A549 (cell line): ENCODE data around the gene HDLBP. TPM values are rescaled to one million over a fixed set of nuclear protein-coding genes. Genes with fewer than 3 reads are reported as not detected.
"Not testable (repeated sequence)": the region's sequence is repeated elsewhere in the genome, so short reads cannot be mapped to it uniquely, and the experiment has no call there.

ENCODE experiments used
- ATAC-seq, 2 experiments: fragments of 200-7000 bp in 1 of 2; fragments of >200 bp in 1 of 2; cut with Nextera tagmentation in 1 of 2; cut with Tn5 transposase in 1 of 2; 3 replicates each; pipeline versions ENCODE4 v1.8.0 to v1.9.1; 2018 to 2020; ENCODE audit warnings: mild to moderate bottlenecking in 1 of 2, moderate library complexity in 1 of 2
- CTCF ChIA-PET: fragments of 300-600 bp; sonication (Branson Sonifier 250); formaldehyde crosslinking; extraction: SDS; loops from one replicate; lab custom pipeline; 2021; ENCODE audit warnings: antibody characterized with exemption, inconsistent platforms; lab: Yijun Ruan, JAX
- POLR2A ChIA-PET: fragments of 350-600 bp; formaldehyde crosslinking; extraction: SDS; loops from one replicate; lab custom pipeline; 2021; ENCODE audit warnings: antibody characterized with exemption, inconsistent platforms; lab: Yijun Ruan, JAX
- DNase-seq, 2 experiments: peaks; one replicate each; pipeline versions ENCODE4 v3.0.0 to v3.0.0-alpha.2; 2011 to 2016; ENCODE audit warnings: low read depth in 1 of 2, low spot score in 1 of 2
- FAIRE-seq: peaks from 2 replicates; lab custom pipeline; 2011; peaks lifted over from hg19 to GRCh38; lab: Jason Lieb, UNC
- H3K27ac ChIP-seq, 2 experiments: fragments of >200 bp; sonication (Bioruptor Twin); formaldehyde crosslinking; 3 replicates each; pipeline ENCODE4 v1.5.1; 2016 to 2017
- H3K4me1 ChIP-seq: fragments of >200 bp; sonication (Bioruptor Twin); formaldehyde crosslinking; 3 replicates; pipeline ENCODE4 v1.6.1; 2016
- H3K4me2 ChIP-seq: fragments of >200 bp; sonication (Bioruptor Twin); formaldehyde crosslinking; 3 replicates; pipeline ENCODE4 v1.6.1; 2016
- H3K4me3 ChIP-seq: fragments of >200 bp; sonication (Bioruptor Twin); formaldehyde crosslinking; 3 replicates; pipeline ENCODE4 v1.5.1; 2016
- H3K9me3 ChIP-seq: fragments of >200 bp; sonication (Bioruptor Twin); formaldehyde crosslinking; 3 replicates; pipeline ENCODE4 v1.6.1; 2016
- BHLHE40 ChIP-seq: IDR thresholded peaks from 2 replicates; pipeline ENCODE4 v1.6.1; 2012; ENCODE audit warnings: low read depth, low read length, inconsistent platforms
- CEBPB ChIP-seq, 2 experiments: fragments of >200 bp in 1 of 2; sonication (Bioruptor Twin) in 1 of 2; formaldehyde crosslinking in 1 of 2; IDR thresholded peaks; 2 replicates each; pipeline ENCODE4 v1.6.1; 2012 to 2016
- CHD2 ChIP-seq: fragments of 150-350 bp; IDR thresholded peaks from 2 replicates; pipeline ENCODE4 v1.6.1; 2014; ENCODE audit warnings: low read length; ENCODE audit not compliant: partially characterized antibody
- CTCF ChIP-seq: fragments of >200 bp; sonication (Bioruptor Twin); formaldehyde crosslinking; IDR thresholded peaks from 3 replicates; pipeline ENCODE4 v1.5.1; 2016
- EHF ChIP-seq: fragments of 250-450 bp; sonication (Bioruptor Pico); IDR thresholded peaks from 2 replicates; pipeline ENCODE4 v1.5.0; 2020; ENCODE audit warnings: mild to moderate bottlenecking
- HDAC2 ChIP-seq: fragments of 200-600 bp; sonication (generic); IDR thresholded peaks from 2 replicates; pipeline ENCODE4 v1.6.1; 2016
- HEYL ChIP-seq: fragments of 250-450 bp; sonication (Bioruptor Pico); IDR thresholded peaks from 2 replicates; pipeline ENCODE4 v1.8.0; 2021; ENCODE audit warnings: mild to moderate bottlenecking, moderate library complexity
- JUN ChIP-seq, 2 experiments: fragments of >200 bp; sonication (Bioruptor Twin); formaldehyde crosslinking; IDR thresholded peaks; 2 replicates in 1 of 2; 3 replicates in 1 of 2; pipeline ENCODE4 v1.6.1; 2016 to 2017
- JUNB ChIP-seq: fragments of >200 bp; sonication (Bioruptor Twin); formaldehyde crosslinking; IDR thresholded peaks from 2 replicates; pipeline ENCODE4 v1.6.1; 2016
- KDM5A ChIP-seq: fragments of 200-600 bp; sonication (generic); IDR thresholded peaks from 2 replicates; pipeline ENCODE4 v1.6.1; 2016; ENCODE audit warnings: antibody characterized with exemption, mild to moderate bottlenecking
- MAFK ChIP-seq: fragments of 450-650 bp; IDR thresholded peaks from 2 replicates; pipeline ENCODE4 v1.6.1; 2014; ENCODE audit not compliant: partially characterized antibody
- MAX ChIP-seq: IDR thresholded peaks from 2 replicates; pipeline ENCODE4 v1.6.1; 2012
- MAZ ChIP-seq: fragments of 150-350 bp; IDR thresholded peaks from 2 replicates; pipeline ENCODE4 v1.6.1; 2014; ENCODE audit warnings: antibody characterized with exemption, low read depth, low read length, borderline replicate concordance
- MYC ChIP-seq: IDR thresholded peaks from 2 replicates; pipeline ENCODE4 v1.6.1; 2012; ENCODE audit warnings: mild to moderate bottlenecking, inconsistent platforms, low read length, improper control_type of control experiment, borderline replicate concordance
- NPAS2 ChIP-seq: fragments of 250-450 bp; sonication (Bioruptor Pico); IDR thresholded peaks from 2 replicates; pipeline ENCODE4 v1.8.0; 2022; ENCODE audit warnings: mild to moderate bottlenecking, moderate library complexity, borderline replicate concordance
- PBX3 ChIP-seq: IDR thresholded peaks from 2 replicates; pipeline ENCODE4 v1.6.1; 2012
- POLR2AphosphoS2 ChIP-seq: conservative IDR thresholded peaks from 2 replicates; pipeline ENCODE4 v1.6.1; 2012; ENCODE audit warnings: low read length, improper control_type of control experiment, inconsistent platforms
- RAD21 ChIP-seq, 2 experiments: fragments of >200 bp in 1 of 2; sonication (Bioruptor Twin) in 1 of 2; formaldehyde crosslinking in 1 of 2; IDR thresholded peaks in 1 of 2; conservative IDR thresholded peaks in 1 of 2; 2 replicates in 1 of 2; 3 replicates in 1 of 2; pipeline ENCODE4 v1.6.1; 2012 to 2018; ENCODE audit warnings: inconsistent platforms in 1 of 2
- RCOR1 ChIP-seq: fragments of 150-350 bp; IDR thresholded peaks from 2 replicates; pipeline ENCODE4 v1.6.1; 2014; ENCODE audit warnings: antibody characterized with exemption, low read length, low read depth
- REST ChIP-seq: fragments of 200-600 bp; sonication (generic); IDR thresholded peaks from 2 replicates; pipeline ENCODE4 v1.6.1; 2016; ENCODE audit warnings: antibody characterized with exemption, mild to moderate bottlenecking, moderate library complexity
- RNF2 ChIP-seq: fragments of 200-600 bp; sonication (generic); IDR thresholded peaks from 2 replicates; pipeline ENCODE4 v1.6.1; 2016; ENCODE audit warnings: low read depth, mild to moderate bottlenecking, antibody characterized with exemption, moderate library complexity, borderline replicate concordance
- ZFP36 ChIP-seq: fragments of 450-650 bp; IDR thresholded peaks from 2 replicates; pipeline ENCODE4 v1.6.1; 2014; ENCODE audit warnings: borderline replicate concordance; ENCODE audit not compliant: partially characterized antibody
- ZSCAN20 ChIP-seq: fragments of 250-450 bp; sonication (Bioruptor Pico); IDR thresholded peaks from 2 replicates; pipeline ENCODE4 v1.8.0; 2022; ENCODE audit warnings: mild to moderate bottlenecking, moderate library complexity
- WGBS: methylation state at CpG from one replicate; pipeline ENCODE4 v1.1.6; 2017; ENCODE audit errors: missing lambda C conversion rate; 5-methylcytosine and 5-hydroxymethylcytosine counted together
- polyA plus RNA-seq, 4 experiments: library from polyadenylated mRNA; depleted of rRNA in 3 of 4; stranded (reverse); fragments of >200 nt; fragmentation: RNase III in 1 of 4; extraction: RNeasy Plus Mini Kit Qiagen cat#74134 plus additional on column Dnase treatment in 1 of 4; gene quantifications; 2 replicates in 3 of 4; 3 replicates in 1 of 4; pipeline ENCODE4 v1.2.3, GENCODE V29; 2011 to 2017
- TF ChIP-seq, protein P1 (sequence below): fragments of 150-350 bp; IDR thresholded peaks from 2 replicates; pipeline ENCODE4 v1.6.1; 2014; ENCODE audit warnings: low read depth, mild to moderate bottlenecking, low read length

Gene HDLBP
- polyA plus RNA-seq, 2 of the 4 experiments (the other 2 are of a cell fraction): 248 to 292 TPM

GRCh38 chr2:241320394-241320793 lies 4.9 kb upstream of the HDLBP start:
- CTCF ChIA-PET: interaction anchor here (0.6 to 0.9 kb wide), 3 partner anchors 13 to 19 kb away, joined by 3 to 5 read pairs (median 4); no protein-coding TSS in a partner anchor
- Histone ChIP-seq H3K4me2 (peak overlapping the region; percentile 97), H3K9me3 (no peaks in the 10 kb centered on the region), H3K4me1 (peaks cover 52% of the 10 kb centered on the region), H3K27ac (no peak overlapping the region), H3K4me3 (no peak overlapping the region)
- ATAC-seq: no peak
- no peak for TF ChIP-seq EHF (CRISPR knock-in tag)
- no peak for TF ChIP-seq JUNB
- no peak for TF ChIP-seq NPAS2 (CRISPR knock-in tag)
- TF ChIP-seq RCOR1: no peak
- TF ChIP-seq RNF2: no peak
- TF ChIP-seq MYC: no peak
- no peak for TF ChIP-seq CTCF
- no peak for TF ChIP-seq RAD21 (conservative IDR thresholded peaks at IDR 0.05 in 1 of 2, IDR thresholded peaks at IDR 0.05 in 1 of 2)
- TF ChIP-seq JUN (IDR thresholded peaks at IDR 0.05): no peak
- no peak for TF ChIP-seq CHD2
- TF ChIP-seq BHLHE40: no peak
- TF ChIP-seq PBX3: no peak
- TF ChIP-seq KDM5A: no peak
- TF ChIP-seq, protein P1, sequence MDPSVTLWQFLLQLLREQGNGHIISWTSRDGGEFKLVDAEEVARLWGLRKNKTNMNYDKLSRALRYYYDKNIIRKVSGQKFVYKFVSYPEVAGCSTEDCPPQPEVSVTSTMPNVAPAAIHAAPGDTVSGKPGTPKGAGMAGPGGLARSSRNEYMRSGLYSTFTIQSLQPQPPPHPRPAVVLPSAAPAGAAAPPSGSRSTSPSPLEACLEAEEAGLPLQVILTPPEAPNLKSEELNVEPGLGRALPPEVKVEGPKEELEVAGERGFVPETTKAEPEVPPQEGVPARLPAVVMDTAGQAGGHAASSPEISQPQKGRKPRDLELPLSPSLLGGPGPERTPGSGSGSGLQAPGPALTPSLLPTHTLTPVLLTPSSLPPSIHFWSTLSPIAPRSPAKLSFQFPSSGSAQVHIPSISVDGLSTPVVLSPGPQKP: no peak
- no peak for TF ChIP-seq POLR2AphosphoS2
- no peak for TF ChIP-seq MAX
- no peak for TF ChIP-seq ZFP36
- no peak for TF ChIP-seq ZSCAN20 (CRISPR knock-in tag)
- 93% methylated on average over 8 of the region's 8 CpGs for WGBS
- no peak for FAIRE-seq
- DNase-seq: no peak
- POLR2A ChIA-PET: no interaction called here

GRCh38 chr2:241318830-241319229 lies 3.4 kb upstream of the HDLBP start:
- TF ChIP-seq MAFK: peak; percentile 76
- WGBS: 93% methylated on average over 6 of the region's 6 CpGs
- ATAC-seq, FAIRE-seq, H3K27ac ChIP-seq, POLR2A ChIA-PET, DNase-seq, H3K9me3 ChIP-seq: not testable (repeated sequence)
- H3K4me1 ChIP-seq: peaks cover 55% of the 10 kb centered on the region
- H3K4me2 ChIP-seq: peak overlapping the region; percentile 97
- peak overlapping the region; percentile 76; the same call in 1 of the 3 replicates for H3K4me3 ChIP-seq
- CTCF ChIA-PET: interaction anchor here (1.5 to 2.1 kb wide), 2 partner anchors 13 to 478 kb away, joined by 3 to 9 read pairs; no protein-coding TSS in a partner anchor

DNA sequence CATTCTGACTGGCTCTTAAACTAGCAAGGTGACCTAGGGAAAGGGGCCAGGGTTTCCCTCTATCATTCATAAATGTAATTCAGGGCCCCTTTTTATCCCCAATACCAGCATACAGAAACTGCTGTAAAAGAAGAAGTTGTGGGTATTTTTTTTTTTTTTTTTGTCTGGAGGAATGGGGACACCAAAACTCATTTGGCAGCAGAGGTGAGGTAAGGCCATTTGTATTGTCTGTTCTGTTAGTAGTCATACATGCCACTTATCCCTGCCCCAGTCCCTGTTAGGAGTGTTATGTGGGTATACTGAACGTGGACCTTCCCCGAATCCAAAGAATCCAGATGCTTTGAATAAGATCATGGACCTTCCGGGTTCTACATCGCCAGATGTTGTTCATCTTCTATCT lies 1.9 kb upstream of the HDLBP start:
- Histone ChIP-seq H3K9me3 (no peaks in the 10 kb centered on the region), H3K4me3 (peak overlapping the region; percentile 76), H3K4me2 (peak overlapping the region; percentile 97), H3K27ac (peak overlapping the region; percentile 99 to 100), H3K4me1 (peaks cover 65% of the 10 kb centered on the region)
- DNase-seq (no peak), FAIRE-seq (no peak), ATAC-seq (no peak)
- ChIA-PET CTCF (interaction anchor here (2.1 kb wide), 1 partner anchor 15 kb away, joined by 9 read pairs; no protein-coding TSS in a partner anchor), POLR2A (no interaction called here)
- WGBS: 44% methylated on average over 4 of the region's 4 CpGs
- no peak for TF ChIP-seq RNF2
- TF ChIP-seq MAZ: no peak
- no peak for TF ChIP-seq HEYL (CRISPR knock-in tag)
- TF ChIP-seq CEBPB (IDR thresholded peaks at IDR 0.05): no peak
- TF ChIP-seq HDAC2: no peak
- TF ChIP-seq ZSCAN20 (CRISPR knock-in tag): no peak
- no peak for TF ChIP-seq REST
- TF ChIP-seq PBX3: no peak
